HepG2 (cell line): ENCODE measurements around the gene ZNF567. TPM values are rescaled to one million over a fixed set of nuclear protein-coding genes. Genes with fewer than 3 reads are reported as not detected.

Source experiments
- CEBPB ChIP-seq: IDR thresholded peaks from 2 replicates; pipeline ENCODE4 v1.6.1; 2011; ENCODE audit warnings: low read depth, low read length, improper control_type of control experiment, borderline replicate concordance
- EP300 ChIP-seq, 3 experiments: sonication (generic) in 1 of 3; formaldehyde crosslinking in 1 of 3; IDR thresholded peaks; 2 replicates each; pipeline versions ENCODE4 v1.5.1 to v1.6.1; 2011 to 2020; ENCODE audit warnings: low read depth in 2 of 3, low read length in 2 of 3, borderline replicate concordance in 1 of 3, improper control_type of control experiment in 1 of 3, mild to moderate bottlenecking in 1 of 3, missing genetic modification reagents in 1 of 3, moderate library complexity in 1 of 3
- FOXO4 ChIP-seq: sonication (generic); formaldehyde crosslinking; conservative IDR thresholded peaks from 2 replicates; pipeline ENCODE4 v1.8.1; 2023; ENCODE audit warnings: missing genetic modification reagents
- GATA4 ChIP-seq: sonication (generic); IDR thresholded peaks from 2 replicates; pipeline ENCODE4 v1.6.1; 2016; ENCODE audit warnings: antibody characterized with exemption, low read depth, borderline replicate concordance
- HNF1B ChIP-seq: sonication (generic); formaldehyde crosslinking; IDR thresholded peaks from 2 replicates; pipeline ENCODE4 v1.5.1; 2020; ENCODE audit warnings: mild to moderate bottlenecking, moderate library complexity, missing genetic modification reagents
- HOXA9 ChIP-seq: sonication (generic); formaldehyde crosslinking; IDR thresholded peaks from 2 replicates; pipeline ENCODE4 v1.8.1; 2022; ENCODE audit warnings: missing genetic modification reagents, mild to moderate bottlenecking, moderate library complexity, borderline replicate concordance
- JUN ChIP-seq: sonication (generic); formaldehyde crosslinking; IDR thresholded peaks from 2 replicates; pipeline ENCODE4 v1.4.0; 2020; ENCODE audit warnings: mild to moderate bottlenecking, missing genetic modification reagents
- JUND ChIP-seq: sonication (generic); formaldehyde crosslinking; IDR thresholded peaks from 2 replicates; pipeline ENCODE4 v1.8.0; 2022; ENCODE audit warnings: mild to moderate bottlenecking, missing genetic modification reagents
- MED8 ChIP-seq: sonication (generic); formaldehyde crosslinking; IDR thresholded peaks from 2 replicates; pipeline ENCODE4 v1.8.1; 2023; ENCODE audit warnings: mild to moderate bottlenecking, missing genetic modification reagents; ENCODE audit not compliant: insufficient replicate concordance
- SMAD9 ChIP-seq: sonication (generic); formaldehyde crosslinking; IDR thresholded peaks from 2 replicates; pipeline ENCODE4 v1.5.1; 2020; ENCODE audit warnings: mild to moderate bottlenecking, missing genetic modification reagents
- SNRNP70 ChIP-seq: fragments of 200-400 bp; formaldehyde crosslinking; IDR thresholded peaks from 2 replicates; pipeline ENCODE4 v1.6.1; 2017; ENCODE audit warnings: mild to moderate bottlenecking, low read depth, low read length, moderate library complexity
- STAT5B ChIP-seq: sonication (generic); formaldehyde crosslinking; IDR thresholded peaks from 2 replicates; pipeline ENCODE4 v1.4.0; 2020; ENCODE audit warnings: missing genetic modification reagents
- ZBTB21 ChIP-seq: sonication (generic); formaldehyde crosslinking; IDR thresholded peaks from 2 replicates; pipeline ENCODE4 v1.4.0; 2020; ENCODE audit warnings: missing genetic modification reagents
- ZNF296 ChIP-seq: sonication (generic); formaldehyde crosslinking; conservative IDR thresholded peaks from 2 replicates; pipeline ENCODE4 v1.5.0; 2020; ENCODE audit warnings: mild to moderate bottlenecking, missing genetic modification reagents
- ZNF343 ChIP-seq: sonication (generic); formaldehyde crosslinking; IDR thresholded peaks from 2 replicates; pipeline ENCODE4 v1.4.0; 2020; ENCODE audit warnings: mild to moderate bottlenecking, missing genetic modification reagents
- ZNF496 ChIP-seq: sonication (generic); formaldehyde crosslinking; IDR thresholded peaks from 2 replicates; pipeline ENCODE4 v1.8.1; 2023; ENCODE audit warnings: mild to moderate bottlenecking, moderate library complexity, missing genetic modification reagents; ENCODE audit not compliant: insufficient replicate concordance
- ZNF510 ChIP-seq: sonication (generic); formaldehyde crosslinking; IDR thresholded peaks from 2 replicates; pipeline ENCODE4 v1.4.0; 2020; ENCODE audit warnings: low read depth, mild to moderate bottlenecking, missing genetic modification reagents
- polyA plus RNA-seq, 8 experiments: library from polyadenylated mRNA; depleted of rRNA in 3 of 8; stranded (reverse) in 7 of 8; unstranded in 1 of 8; fragments of >200 nt; fragmentation: Illumina TruSeq in 4 of 8; extraction: Trizol in 4 of 8; gene quantifications; 2 replicates each; pipeline versions ENCODE4 v1.2.1 to v1.2.3, GENCODE V29; 2011 to 2016; ENCODE audit warnings: low read depth in 4 of 8, missing spikeins in 1 of 8, mixed read lengths in 1 of 8; ENCODE audit not compliant: insufficient read depth in 1 of 8
- total RNA-seq, 5 experiments: library from RNA; depleted of rRNA; stranded (reverse); fragments of >200 nt; fragmentation: Illumina TruSeq; extraction: Trizol; gene quantifications; 2 replicates each; pipeline ENCODE4 v1.2.3, GENCODE V29; 2016; ENCODE audit warnings: low read depth in 1 of 5
- TF ChIP-seq, protein P1 (sequence below): sonication (generic); formaldehyde crosslinking; IDR thresholded peaks from 2 replicates; pipeline ENCODE4 v1.5.1; 2020; ENCODE audit warnings: mild to moderate bottlenecking, missing genetic modification reagents, borderline replicate concordance

Gene ZNF567
- total and polyA plus RNA-seq, 2 of the 13 experiments (the other 11 are each of a cell fraction or from before 2014, with no cell fraction given): 3.1 to 6.8 TPM

- TF ChIP-seq, protein P1, sequence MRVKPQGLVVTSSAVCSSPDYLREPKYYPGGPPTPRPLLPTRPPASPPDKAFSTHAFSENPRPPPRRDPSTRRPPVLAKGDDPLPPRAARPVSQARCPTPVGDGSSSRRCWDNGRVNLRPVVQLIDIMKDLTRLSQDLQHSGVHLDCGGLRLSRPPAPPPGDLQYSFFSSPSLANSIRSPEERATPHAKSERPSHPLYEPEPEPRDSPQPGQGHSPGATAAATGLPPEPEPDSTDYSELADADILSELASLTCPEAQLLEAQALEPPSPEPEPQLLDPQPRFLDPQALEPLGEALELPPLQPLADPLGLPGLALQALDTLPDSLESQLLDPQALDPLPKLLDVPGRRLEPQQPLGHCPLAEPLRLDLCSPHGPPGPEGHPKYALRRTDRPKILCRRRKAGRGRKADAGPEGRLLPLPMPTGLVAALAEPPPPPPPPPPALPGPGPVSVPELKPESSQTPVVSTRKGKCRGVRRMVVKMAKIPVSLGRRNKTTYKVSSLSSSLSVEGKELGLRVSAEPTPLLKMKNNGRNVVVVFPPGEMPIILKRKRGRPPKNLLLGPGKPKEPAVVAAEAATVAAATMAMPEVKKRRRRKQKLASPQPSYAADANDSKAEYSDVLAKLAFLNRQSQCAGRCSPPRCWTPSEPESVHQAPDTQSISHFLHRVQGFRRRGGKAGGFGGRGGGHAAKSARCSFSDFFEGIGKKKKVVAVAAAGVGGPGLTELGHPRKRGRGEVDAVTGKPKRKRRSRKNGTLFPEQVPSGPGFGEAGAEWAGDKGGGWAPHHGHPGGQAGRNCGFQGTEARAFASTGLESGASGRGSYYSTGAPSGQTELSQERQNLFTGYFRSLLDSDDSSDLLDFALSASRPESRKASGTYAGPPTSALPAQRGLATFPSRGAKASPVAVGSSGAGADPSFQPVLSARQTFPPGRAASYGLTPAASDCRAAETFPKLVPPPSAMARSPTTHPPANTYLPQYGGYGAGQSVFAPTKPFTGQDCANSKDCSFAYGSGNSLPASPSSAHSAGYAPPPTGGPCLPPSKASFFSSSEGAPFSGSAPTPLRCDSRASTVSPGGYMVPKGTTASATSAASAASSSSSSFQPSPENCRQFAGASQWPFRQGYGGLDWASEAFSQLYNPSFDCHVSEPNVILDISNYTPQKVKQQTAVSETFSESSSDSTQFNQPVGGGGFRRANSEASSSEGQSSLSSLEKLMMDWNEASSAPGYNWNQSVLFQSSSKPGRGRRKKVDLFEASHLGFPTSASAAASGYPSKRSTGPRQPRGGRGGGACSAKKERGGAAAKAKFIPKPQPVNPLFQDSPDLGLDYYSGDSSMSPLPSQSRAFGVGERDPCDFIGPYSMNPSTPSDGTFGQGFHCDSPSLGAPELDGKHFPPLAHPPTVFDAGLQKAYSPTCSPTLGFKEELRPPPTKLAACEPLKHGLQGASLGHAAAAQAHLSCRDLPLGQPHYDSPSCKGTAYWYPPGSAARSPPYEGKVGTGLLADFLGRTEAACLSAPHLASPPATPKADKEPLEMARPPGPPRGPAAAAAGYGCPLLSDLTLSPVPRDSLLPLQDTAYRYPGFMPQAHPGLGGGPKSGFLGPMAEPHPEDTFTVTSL (CRISPR knock-in tag): no peak
- TF ChIP-seq ZNF343 (no peak), STAT5B (CRISPR knock-in tag) (no peak), JUND (CRISPR knock-in tag) (no peak), SNRNP70 (no peak), ZNF496 (CRISPR knock-in tag) (no peak), HNF1B (peak; percentile 86), MED8 (CRISPR knock-in tag) (no peak), EP300 (IDR thresholded peaks at IDR 0.05; ENCODE audit: low read depth in 2 of 2, low read length in 2 of 2) (peak; percentile 41 to 42; a peak in 1 of 4 replicates), EP300 (CRISPR knock-in tag; IDR thresholded peaks at IDR 0.05; ENCODE audit: borderline replicate concordance) (no peak), GATA4 (no peak), ZNF296 (CRISPR knock-in tag) (no peak), JUN (CRISPR knock-in tag) (0 out of 2 replicates have a peak, but pooled peaks have one; percentile 11), HOXA9 (CRISPR knock-in tag) (peak; percentile 42; the same call in 1 of the 2 replicates), SMAD9 (CRISPR knock-in tag) (no peak), ZNF510 (CRISPR knock-in tag) (no peak), FOXO4 (CRISPR knock-in tag) (no peak), CEBPB (no peak), ZBTB21 (CRISPR knock-in tag) (no peak)
These were observed at the start of gene ZNF567 (continued) for GRCh38 chr19:36687214-36688056.
